Endothelial cell of umbilical vein (primary cell): Measurements from ENCODE around the gene ENDOG. TPM values are rescaled to one million over a fixed set of nuclear protein-coding genes. Genes with fewer than 3 reads are reported as not detected.
A peak's percentile ranks its signal among the peaks of the same experiment; 100 is the strongest.

Source experiments
- Bru-seq: library from RNA; stranded (reverse); fragments of 400-500 nt; gene quantifications from one replicate; lab custom pipeline; 2021; lab: Mats Ljungman, UMichigan
- BruChase-seq, 2 experiments: library from RNA; stranded (reverse); fragments of 400-500 nt; gene quantifications; one replicate each; lab custom pipeline; 2021; lab: Mats Ljungman, UMichigan
- BruUV-seq: library from RNA; stranded (reverse); fragments of 400-500 nt; replicated peaks from 2 replicates; lab custom pipeline; 2021; lab: Mats Ljungman, UMichigan
- CTCF ChIA-PET: fragments of 300-600, 350-600 bp; sonication (Branson Sonifier 250); formaldehyde crosslinking; loops from one replicate; lab custom pipeline; 2021; ENCODE audit warnings: antibody characterized with exemption, inconsistent platforms; lab: Charles Lee
- POLR2A ChIA-PET: fragments of 300-600, 350-600 bp; sonication (Branson Sonifier 250); formaldehyde crosslinking; loops from one replicate; lab custom pipeline; 2021; ENCODE audit warnings: antibody characterized with exemption, inconsistent platforms; lab: Charles Lee
- DNase-seq: peaks from one replicate; pipeline ENCODE4 v3.0.0-alpha.2; 2011; ENCODE audit warnings: low read depth, low spot score
- FAIRE-seq: peaks from 2 replicates; lab custom pipeline; 2011; peaks lifted over from hg19 to GRCh38; lab: Jason Lieb, UNC
- H2AFZ ChIP-seq: 2 replicates; pipeline ENCODE4 v1.6.0; 2012; ENCODE audit warnings: low read depth, low read length, control low read depth, inconsistent platforms
- H3K27ac ChIP-seq: 2 replicates; pipeline ENCODE4 v1.5.1; 2011; ENCODE audit warnings: low read depth, mild to moderate bottlenecking, control low read depth, low read length, moderate library complexity; ENCODE audit not compliant: insufficient read depth
- H3K27me3 ChIP-seq, 2 experiments: 2 replicates each; pipeline versions ENCODE4 v1.6.0 to v1.6.1; 2011; ENCODE audit warnings: low read length in 2 of 2, mixed read lengths in 1 of 2; ENCODE audit not compliant: control insufficient read depth in 2 of 2, insufficient read depth in 2 of 2
- H3K36me3 ChIP-seq, 2 experiments: 2 replicates in 1 of 2; 3 replicates in 1 of 2; pipeline ENCODE4 v1.5.1; 2011; ENCODE audit warnings: low read length in 2 of 2, mild to moderate bottlenecking in 1 of 2, moderate library complexity in 1 of 2; ENCODE audit not compliant: control insufficient read depth in 2 of 2, insufficient read depth in 2 of 2; ENCODE audit errors: extremely low read depth in 1 of 2
- H3K4me1 ChIP-seq: 3 replicates; pipeline ENCODE4 v1.5.1; 2011; ENCODE audit warnings: mild to moderate bottlenecking, low read length; ENCODE audit not compliant: control insufficient read depth, insufficient read depth; ENCODE audit errors: extremely low read depth
- H3K4me2 ChIP-seq: 2 replicates; pipeline ENCODE4 v1.6.1; 2011; ENCODE audit warnings: low read length, control low read depth, mixed read lengths; ENCODE audit not compliant: insufficient read depth
- H3K4me3 ChIP-seq, 3 experiments: fragments of 200-600 bp in 1 of 3; sonication (generic), shearing (Covaris generic) in 1 of 3; replicated peaks in 1 of 3; 2 replicates each; pipeline ENCODE4 v1.5.1; 2011 to 2016; ENCODE audit warnings: control low read depth in 3 of 3, low read length in 3 of 3, mild to moderate bottlenecking in 2 of 3, inconsistent platforms in 1 of 3, low read depth in 1 of 3, moderate library complexity in 1 of 3; ENCODE audit not compliant: insufficient read depth in 1 of 3
- H3K79me2 ChIP-seq: 2 replicates; pipeline ENCODE4 v1.6.0; 2012; ENCODE audit warnings: low read length, inconsistent platforms; ENCODE audit not compliant: control insufficient read depth, insufficient read depth
- H3K9ac ChIP-seq: replicated peaks from 2 replicates; pipeline ENCODE3; 2011; ENCODE audit warnings: low read length, control low read depth; ENCODE audit not compliant: insufficient read depth; ENCODE audit errors: extremely low read depth
- H3K9me1 ChIP-seq: replicated peaks from 3 replicates; pipeline ENCODE4 v1.6.0; 2011; ENCODE audit warnings: mild to moderate bottlenecking, low read length; ENCODE audit not compliant: control insufficient read depth, insufficient read depth; ENCODE audit errors: extremely low read depth
- H3K9me3 ChIP-seq: replicated peaks from 2 replicates; pipeline ENCODE4 v1.5.1; 2012; ENCODE audit warnings: low read length, inconsistent platforms; ENCODE audit not compliant: control insufficient read depth, insufficient read depth
- H4K20me1 ChIP-seq: replicated peaks from 2 replicates; pipeline ENCODE3; 2011; ENCODE audit warnings: mild to moderate bottlenecking, low read length; ENCODE audit not compliant: control insufficient read depth, insufficient read depth; ENCODE audit errors: extremely low read depth
- FOS ChIP-seq: IDR thresholded peaks from 2 replicates; pipeline ENCODE4 v1.6.1; 2011; ENCODE audit warnings: mild to moderate bottlenecking, low read length, moderate library complexity, borderline replicate concordance; ENCODE audit not compliant: insufficient read depth
- GATA2 ChIP-seq: IDR thresholded peaks from 2 replicates; pipeline ENCODE4 v1.7.0; 2011; ENCODE audit warnings: low read depth, mild to moderate bottlenecking, moderate library complexity, mixed read lengths, low read length; ENCODE audit not compliant: insufficient read length, insufficient read depth
- POLR2A ChIP-seq: IDR thresholded peaks from 2 replicates; pipeline ENCODE4 v1.6.1; 2012; ENCODE audit warnings: low read depth, mild to moderate bottlenecking, control low read depth, low read length
- POLR2AphosphoS5 ChIP-seq: IDR thresholded peaks from 2 replicates; pipeline ENCODE4 v1.6.1; 2012; ENCODE audit warnings: low read depth, mild to moderate bottlenecking, control low read depth, low read length, moderate library complexity; ENCODE audit not compliant: insufficient read depth
- dilution Hi-C: fragments of 300-500 bp; cut with MboI; formaldehyde crosslinking; loops from one replicate; pipeline ENCODE4 v1.15.0; 2019; ENCODE audit warnings: low sequenced_read_pairs; ENCODE audit not compliant: extremely low pct_ligation_motif_present
- intact Hi-C: fragments of 100-400 bp; cut with micrococcal nuclease; formaldehyde crosslinking; loops from one replicate; pipeline ENCODE4 v1.10.0; 2022
- long read RNA-seq: library from polyadenylated mRNA; stranded (forward); transcript quantifications from one replicate; pipeline ENCODE4 v2.0.0, GENCODE V29; 2021
- polyA minus RNA-seq, 3 experiments: library from RNA; depleted of rRNA, polyadenylated mRNA; stranded (reverse); fragments of >200 nt; gene quantifications; 1 replicate in 1 of 3; 2 replicates in 2 of 3; pipeline ENCODE4 v1.2.3, GENCODE V29; 2011
- polyA plus RNA-seq, 4 experiments: library from polyadenylated mRNA; depleted of rRNA in 3 of 4; stranded (reverse) in 3 of 4; unstranded in 1 of 4; fragments of >200 nt; gene quantifications; 2 replicates each; pipeline versions ENCODE4 v1.2.1 to v1.2.3, GENCODE V29; 2011 to 2012; ENCODE audit warnings: missing spikeins in 1 of 4
- total RNA-seq: library from RNA; stranded (reverse); gene quantifications from 2 replicates; pipeline ENCODE4 v1.2.3, GENCODE V29; 2021
- TF ChIP-seq, protein P1 (sequence below), 2 donors: IDR thresholded peaks; 1 replicate in 1 of 2; 2 replicates in 1 of 2; pipeline ENCODE4 v1.5.1; 2011; ENCODE audit warnings: low read length in 2 of 2, mild to moderate bottlenecking in 2 of 2, moderate library complexity in 2 of 2, control low read depth in 1 of 2, inconsistent platforms in 1 of 2, low read depth in 1 of 2; ENCODE audit not compliant: insufficient read depth in 1 of 2; ENCODE audit errors: extremely low read depth in 1 of 2
- TF ChIP-seq, protein P2 (sequence below): IDR thresholded peaks from 2 replicates; pipeline ENCODE4 v1.6.1; 2011; ENCODE audit not compliant: insufficient read depth, insufficient read length

ENDOG gene
- total RNA-seq (17.9 and 18.0 TPM in 2 replicates), polyA plus RNA-seq (21.1 and 26.4 TPM in 2 replicates), polyA minus RNA-seq (6.4 and 7.1 TPM in 2 replicates), Bru-seq, nascent RNA (percentile 40 among the genes with signal in this experiment), BruChase-seq, experiment 1, labeled RNA remaining after a 6-hour chase (percentile 51 among the genes with signal in this experiment), BruChase-seq, experiment 2, labeled RNA remaining after a 2-hour chase (percentile 44 among the genes with signal in this experiment)
- polyA plus RNA-seq (2011; cell fraction: cytosol; rRNA removed): 15.2 and 16.0 TPM in 2 replicates
- 6.8 and 7.7 TPM in 2 replicates for polyA plus RNA-seq (2011; cell fraction: nucleus; rRNA removed)
- 7.2 and 9.2 TPM in 2 replicates for polyA plus RNA-seq (2012)
- polyA minus RNA-seq (2011; cell fraction: cytosol; rRNA and poly(A)+ RNA removed): 49.8 TPM
- polyA minus RNA-seq (2011; cell fraction: nucleus; rRNA and poly(A)+ RNA removed): 1.4 and 2.2 TPM in 2 replicates
- long read RNA-seq, transcript ENDOG-201 (3 exons, 1,172 nt): major isoform, 63 of 65 reads
- long read RNA-seq, partial matches to known transcripts: 1 of 65 reads
- long read RNA-seq, other reads (novel, unspliced or antisense): 1 of 65 reads

- Histone ChIP-seq H2AFZ (peak within 1 kb of the TSS; percentile 90), H3K9me3 (no peaks in the 10 kb centered on the region), H3K9ac (peak within 1 kb of the TSS; percentile 28), H3K27ac (no peak within 1 kb of the TSS), H3K27me3 (no peaks in the 10 kb centered on the region), H3K79me2 (no peaks in the 10 kb centered on the region), H3K9me1 (no peaks in the 10 kb centered on the region), H3K36me3 (peaks cover 0 to 17% of the 10 kb centered on the region in 2 experiments), H3K4me3 (peak within 1 kb of the TSS in 2 of 3 experiments; percentile 57 to 63), H3K4me1 (peaks cover 6% of the 10 kb centered on the region), H4K20me1 (no peaks in the 10 kb centered on the region), H3K4me2 (peak within 1 kb of the TSS; percentile 88)
- TF ChIP-seq POLR2A: peak; percentile 94
- no peak for TF ChIP-seq FOS
- peak; percentile 88 for TF ChIP-seq POLR2AphosphoS5
- TF ChIP-seq GATA2: no peak
- TF ChIP-seq, protein P1, sequence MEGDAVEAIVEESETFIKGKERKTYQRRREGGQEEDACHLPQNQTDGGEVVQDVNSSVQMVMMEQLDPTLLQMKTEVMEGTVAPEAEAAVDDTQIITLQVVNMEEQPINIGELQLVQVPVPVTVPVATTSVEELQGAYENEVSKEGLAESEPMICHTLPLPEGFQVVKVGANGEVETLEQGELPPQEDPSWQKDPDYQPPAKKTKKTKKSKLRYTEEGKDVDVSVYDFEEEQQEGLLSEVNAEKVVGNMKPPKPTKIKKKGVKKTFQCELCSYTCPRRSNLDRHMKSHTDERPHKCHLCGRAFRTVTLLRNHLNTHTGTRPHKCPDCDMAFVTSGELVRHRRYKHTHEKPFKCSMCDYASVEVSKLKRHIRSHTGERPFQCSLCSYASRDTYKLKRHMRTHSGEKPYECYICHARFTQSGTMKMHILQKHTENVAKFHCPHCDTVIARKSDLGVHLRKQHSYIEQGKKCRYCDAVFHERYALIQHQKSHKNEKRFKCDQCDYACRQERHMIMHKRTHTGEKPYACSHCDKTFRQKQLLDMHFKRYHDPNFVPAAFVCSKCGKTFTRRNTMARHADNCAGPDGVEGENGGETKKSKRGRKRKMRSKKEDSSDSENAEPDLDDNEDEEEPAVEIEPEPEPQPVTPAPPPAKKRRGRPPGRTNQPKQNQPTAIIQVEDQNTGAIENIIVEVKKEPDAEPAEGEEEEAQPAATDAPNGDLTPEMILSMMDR (IDR thresholded peaks at IDR 0.05; ENCODE audit: extremely low read depth in 1 of 2, insufficient read depth in 1 of 2, low read depth in 1 of 2, low read length in 2 of 2): peak; percentile 99
- TF ChIP-seq, protein P2, sequence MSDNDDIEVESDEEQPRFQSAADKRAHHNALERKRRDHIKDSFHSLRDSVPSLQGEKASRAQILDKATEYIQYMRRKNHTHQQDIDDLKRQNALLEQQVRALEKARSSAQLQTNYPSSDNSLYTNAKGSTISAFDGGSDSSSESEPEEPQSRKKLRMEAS: no peak
- peak; percentile 99 for DNase-seq
- dilution Hi-C loops: no loop called here
- FAIRE-seq: peak; percentile 94
- intact Hi-C loops: loop anchor here (1.0 to 5.0 kb wide), 6 partner anchors 11 to 210 kb away; partner anchors contain the start of genes SH3GLB2, SPOUT1, TBC1D13 and ZDHHC12
- CTCF ChIA-PET: interaction anchor here (0.6 to 3.9 kb wide), 38 partner anchors 8 to 218 kb away, joined by 3 to 40 read pairs (median 4); partner anchors contain the start of genes DOLK, MIGA2, NUP188 and SPOUT1
- POLR2A ChIA-PET: interaction anchor here (0.6 to 1.2 kb wide), 2 partner anchors 9 to 66 kb away, joined by 3 to 5 read pairs; no protein-coding TSS in a partner anchor
- no TSS peak for BruUV-seq
Observed at GRCh38 chr9:128818099-128818838, at the start of gene ENDOG. TSS of gene ENDOG (plus strand) at chr9:128818500. CDS start at chr9:128818685, 185 bp downstream.
